Epidermal melanocyte (primary cell): Measurements from ENCODE around the gene NTS.

Source experiments
- DNase-seq: peaks from one replicate; pipeline ENCODE4 v3.0.0; 2011; ENCODE audit warnings: low spot score; ENCODE audit not compliant: insufficient read length

NTS gene

GRCh38 chr12:85874031-85874461 is at the start of gene NTS:
TSS of gene NTS (plus strand) at chr12:85874295. CDS start at chr12:85874404, 109 bp downstream.
- no peak for DNase-seq

- no peak for DNase-seq
Observed at GRCh38 chr12:85825746-85826145, 48.3 kb upstream of the NTS start.

GRCh38 chr12:85828576-85828975 is 45.5 kb upstream of the NTS start:
- DNase-seq, result no peak

- no peak for DNase-seq
Observed at GRCh38 chr12:85829391-85829790, 44.7 kb upstream of the NTS start.

- DNase-seq, result no peak
Observed at GRCh38 chr12:85831327-85831990, 42.6 kb upstream of the NTS start.

GRCh38 chr12:85833579-85833978 is 40.5 kb upstream of the NTS start:
- DNase-seq, result no peak

GRCh38 chr12:85834378-85834777 is 39.7 kb upstream of the NTS start:
- DNase-seq, result no peak

- no peak for DNase-seq
Observed at GRCh38 chr12:85835426-85836196, 38.5 kb upstream of the NTS start.

GRCh38 chr12:85836197-85837090 is 37.7 kb upstream of the NTS start, which contains the start of gene RASSF9:
TSS of gene RASSF9 (minus strand) at chr12:85836409. CDS start at chr12:85836201, 208 bp downstream.
- no peak for DNase-seq

GRCh38 chr12:85843606-85844310 is 30.3 kb upstream of the NTS start:
- no peak for DNase-seq

- no peak for DNase-seq
Observed at GRCh38 chr12:85849344-85849743, 24.8 kb upstream of the NTS start.

GRCh38 chr12:85855305-85855704 is 18.8 kb upstream of the NTS start:
- DNase-seq, result no peak

GRCh38 chr12:85856966-85857365 is 17.1 kb upstream of the NTS start:
- DNase-seq, result no peak

GRCh38 chr12:85865890-85866289 is 8.2 kb upstream of the NTS start:
- DNase-seq, result no peak

- DNase-seq, result peak; percentile 35
Observed at GRCh38 chr12:85866986-85867776, 6.9 kb upstream of the NTS start.

- DNase-seq, result no peak
Observed at GRCh38 chr12:85872497-85873091, 1.5 kb upstream of the NTS start.

- DNase-seq, result no peak
Observed at GRCh38 chr12:85877459-85877858, 3.4 kb downstream of the NTS start.

- DNase-seq, result no peak
Observed at GRCh38 chr12:85883763-85884162, 9.7 kb downstream of the NTS start.

GRCh38 chr12:85894653-85895052 is 20.6 kb downstream of the NTS start:
- DNase-seq, result no peak
